ENCODE results near the gene ZFYVE21.

ZFYVE21 gene

GRCh38 chr14:103782376-103782775, 66.8 kb downstream of the ZFYVE21 start:
- no peaks in the 10 kb centered on the region for H3K36me3 ChIP-seq (ENCODE audit: control insufficient read depth, insufficient read depth, low read length, severe bottlenecking)
- no peaks in the 10 kb centered on the region for H3K27me3 ChIP-seq (replicated peaks; ENCODE audit: control insufficient read depth, insufficient read depth, low read length)
- H3K9me3 ChIP-seq (ENCODE audit: control insufficient read depth, low read length): no peaks in the 10 kb centered on the region
- H3K4me1 ChIP-seq (ENCODE audit: control insufficient read depth, insufficient read depth, low read length): no peaks in the 10 kb centered on the region
- no peak for DNase-seq (ENCODE audit: low read depth)
- no peak overlapping the region for H3K4me3 ChIP-seq (ENCODE audit: low read length)
- no peak overlapping the region for H3K9ac ChIP-seq (ENCODE audit: low read length)

Measured in adipocyte (in vitro differentiated cells).